Keratinocyte (primary cell): ENCODE measurements around the gene TUBA4B. TPM values are rescaled to one million over a fixed set of nuclear protein-coding genes. Genes with fewer than 3 reads are reported as not detected.

Experiments used
- DNase-seq: peaks from one replicate; pipeline ENCODE4 v3.0.0-alpha.2; 2011; ENCODE audit warnings: low read depth, missing footprints, low spot score
- FAIRE-seq: peaks from 2 replicates; lab custom pipeline; 2011; peaks lifted over from hg19 to GRCh38; lab: Jason Lieb, UNC
- H2AFZ ChIP-seq: 2 replicates; pipeline ENCODE4 v1.6.0; 2012; ENCODE audit warnings: low read length, control low read depth, inconsistent platforms; ENCODE audit not compliant: control insufficient read depth
- H3K27ac ChIP-seq: 2 replicates; pipeline ENCODE4 v1.5.1; 2011; ENCODE audit warnings: low read length; ENCODE audit not compliant: control insufficient read depth, insufficient read depth
- H3K27me3 ChIP-seq: 3 replicates; pipeline ENCODE4 v1.6.0; 2011; ENCODE audit warnings: low read length; ENCODE audit not compliant: control insufficient read depth, insufficient read depth; ENCODE audit errors: extremely low read depth
- H3K36me3 ChIP-seq, 2 experiments: 2 replicates in 1 of 2; 3 replicates in 1 of 2; pipeline ENCODE4 v1.5.1; 2011; ENCODE audit warnings: low read length in 2 of 2, mild to moderate bottlenecking in 1 of 2; ENCODE audit not compliant: control insufficient read depth in 2 of 2, insufficient read depth in 2 of 2; ENCODE audit errors: extremely low read depth in 1 of 2
- H3K4me1 ChIP-seq: 3 replicates; pipeline ENCODE4 v1.5.1; 2011; ENCODE audit warnings: low read length; ENCODE audit not compliant: control insufficient read depth, insufficient read depth; ENCODE audit errors: extremely low read depth
- H3K4me2 ChIP-seq: 3 replicates; pipeline ENCODE4 v1.6.0; 2011; ENCODE audit warnings: low read depth, low read length; ENCODE audit not compliant: control insufficient read depth, insufficient read depth; ENCODE audit errors: extremely low read depth
- H3K4me3 ChIP-seq, 3 experiments: fragments of 200-600 bp in 1 of 3; sonication (generic) in 1 of 3; 2 replicates in 2 of 3; 3 replicates in 1 of 3; pipeline ENCODE4 v1.5.1; 2011 to 2016; ENCODE audit warnings: low read length in 3 of 3, mild to moderate bottlenecking in 3 of 3, control low read depth in 2 of 3, inconsistent platforms in 1 of 3, low read depth in 1 of 3, mixed read lengths in 1 of 3, mixed run types in 1 of 3, moderate library complexity in 1 of 3; ENCODE audit not compliant: control insufficient read depth in 2 of 3, insufficient read depth in 2 of 3; ENCODE audit errors: extremely low read depth in 1 of 3
- H3K79me2 ChIP-seq: 2 replicates; pipeline ENCODE4 v1.6.0; 2012; ENCODE audit warnings: low read length; ENCODE audit not compliant: control insufficient read depth, insufficient read depth
- H3K9ac ChIP-seq: 3 replicates; pipeline ENCODE4 v1.6.0; 2011; ENCODE audit warnings: low read length; ENCODE audit not compliant: control insufficient read depth, insufficient read depth; ENCODE audit errors: extremely low read depth
- H3K9me1 ChIP-seq: 3 replicates; pipeline ENCODE4 v1.6.0; 2011; ENCODE audit warnings: low read length; ENCODE audit not compliant: control insufficient read depth, insufficient read depth; ENCODE audit errors: extremely low read depth
- H3K9me3 ChIP-seq: 2 replicates; pipeline ENCODE4 v1.5.1; 2012; ENCODE audit warnings: low read depth, low read length; ENCODE audit not compliant: control insufficient read depth
- H4K20me1 ChIP-seq: 3 replicates; pipeline ENCODE4 v1.6.0; 2011; ENCODE audit warnings: low read length; ENCODE audit not compliant: control insufficient read depth, insufficient read depth; ENCODE audit errors: extremely low read depth
- CTCF ChIP-seq, 3 experiments: IDR thresholded peaks in 1 of 3; conservative IDR thresholded peaks in 1 of 3; optimal IDR thresholded peaks in 1 of 3; 2 replicates in 2 of 3; 3 replicates in 1 of 3; pipeline versions ENCODE3 to v1.5.1; 2011; ENCODE audit warnings: low read length in 3 of 3, mild to moderate bottlenecking in 3 of 3, moderate library complexity in 2 of 3, control low read depth in 1 of 3, inconsistent platforms in 1 of 3; ENCODE audit not compliant: insufficient read depth in 2 of 3; ENCODE audit errors: extremely low read depth in 1 of 3
- EZH2 ChIP-seq: IDR thresholded peaks from one replicate; pipeline ENCODE4 v1.6.1; 2012; ENCODE audit warnings: inconsistent platforms, mild to moderate bottlenecking, low read length, moderate library complexity
- dilution Hi-C: fragments of 300-500 bp; cut with MboI; formaldehyde crosslinking; loops from one replicate; pipeline ENCODE4 v1.7.0; 2020; ENCODE audit warnings: low sequenced_read_pairs; ENCODE audit not compliant: extremely low pct_ligation_motif_present
- polyA plus RNA-seq, 5 experiments: library from polyadenylated mRNA; depleted of rRNA in 3 of 5; stranded (reverse) in 3 of 5; stranded (forward) in 1 of 5; unstranded in 1 of 5; fragments of >200 nt; gene quantifications; 1 replicate in 1 of 5; 2 replicates in 3 of 5; 3 replicates in 1 of 5; pipeline versions ENCODE4 v1.2.1 to v1.2.3, GENCODE V29; 2011 to 2012; ENCODE audit warnings: missing spikeins in 2 of 5, low read depth in 1 of 5, low replicate concordance in 1 of 5

The TUBA4B gene
- polyA plus RNA-seq, 1 donor (not counting 4 experiments of a cell fraction or from before 2014, with no cell fraction given), result not detected

- dilution Hi-C loops, result no loop called here
- peak; percentile 5 for FAIRE-seq
- H3K4me1 ChIP-seq, result peaks cover 37% of the 10 kb centered on the region
These were observed 36.7 kb downstream of the TUBA4B start for GRCh38 chr2:219289537-219290361.

GRCh38 chr2:219290381-219291171 lies 37.5 kb downstream of the TUBA4B start:
- Histone ChIP-seq H3K4me2 (no peak overlapping the region), H4K20me1 (no peaks in the 10 kb centered on the region), H3K4me3 (no peak overlapping the region), H3K27ac (no peak overlapping the region), H3K27me3 (no peaks in the 10 kb centered on the region), H2AFZ (no peak overlapping the region), H3K36me3 (no peaks in the 10 kb centered on the region), H3K9ac (no peak overlapping the region), H3K9me1 (no peaks in the 10 kb centered on the region), H3K79me2 (no peaks in the 10 kb centered on the region), H3K4me1 (peaks cover 28% of the 10 kb centered on the region), H3K9me3 (no peaks in the 10 kb centered on the region)
- dilution Hi-C loops, result no loop called here
- FAIRE-seq (no peak), DNase-seq (no peak)
- no peak for TF ChIP-seq CTCF (optimal IDR thresholded peaks at IDR 0.05 in 1 of 3, IDR thresholded peaks at IDR 0.05 in 1 of 3, conservative IDR thresholded peaks at IDR 0.05 in 1 of 3; ENCODE audit: extremely low read depth in 1 of 3, insufficient read depth in 2 of 3, low read length in 3 of 3)
- no peak for TF ChIP-seq EZH2

More at GRCh38 chr2:219289537-219290361, 36.7 kb downstream of the TUBA4B start:
- TF ChIP-seq CTCF (optimal IDR thresholded peaks at IDR 0.05 in 1 of 3, IDR thresholded peaks at IDR 0.05 in 1 of 3, conservative IDR thresholded peaks at IDR 0.05 in 1 of 3; ENCODE audit: extremely low read depth in 1 of 3, insufficient read depth in 2 of 3, low read length in 3 of 3) (no peak), EZH2 (no peak)
- Histone ChIP-seq H3K27me3 (no peaks in the 10 kb centered on the region), H3K27ac (peak overlapping the region; percentile 10), H3K9me1 (no peaks in the 10 kb centered on the region), H2AFZ (peak overlapping the region; percentile 20), H4K20me1 (no peaks in the 10 kb centered on the region), H3K9me3 (no peaks in the 10 kb centered on the region), H3K4me2 (peak overlapping the region; percentile 62), H3K36me3 (peaks cover 1 to 2% of the 10 kb centered on the region in 2 experiments), H3K9ac (no peak overlapping the region), H3K4me3 (peak overlapping the region in 1 of 3 experiments; percentile 37), H3K79me2 (no peaks in the 10 kb centered on the region)
- DNase-seq, result no peak
